A673 (cell line): ENCODE measurements around the gene FTCDNL1. TPM values are rescaled to one million over a fixed set of nuclear protein-coding genes. Genes with fewer than 3 reads are reported as not detected.

Source experiments
- BruUV-seq: library from RNA; stranded (reverse); fragments of 400-500 nt; replicated peaks from 2 replicates; lab custom pipeline; 2021; lab: Mats Ljungman, UMichigan
- CTCF ChIA-PET: fragments of 300-600 bp; sonication (Branson Sonifier 250); formaldehyde crosslinking; loops from one replicate; lab custom pipeline; 2022; ENCODE audit warnings: antibody characterized with exemption; lab: Charles Lee
- POLR2A ChIA-PET: fragments of 300-600 bp; sonication (Branson Sonifier 250); formaldehyde crosslinking; loops from one replicate; lab custom pipeline; 2022; ENCODE audit warnings: antibody characterized with exemption; ENCODE audit not compliant: low non-redundant PET; lab: Charles Lee
- DNase-seq: peaks from one replicate; pipeline ENCODE4 v3.0.0-alpha.2; 2015; ENCODE audit warnings: low spot score
- H3K27ac ChIP-seq: fragments of 200-600 bp; sonication (generic); 2 replicates; pipeline ENCODE4 v1.5.1; 2016; ENCODE audit warnings: mixed run types, low read depth, mild to moderate bottlenecking, mixed read lengths, antibody characterized with exemption, low read length; ENCODE audit not compliant: poor library complexity, severe bottlenecking
- H3K27me3 ChIP-seq: fragments of 200-600 bp; sonication (generic); replicated peaks from 2 replicates; pipeline ENCODE4 v1.6.1; 2017; ENCODE audit warnings: mixed run types, low read depth, mild to moderate bottlenecking, mixed read lengths, antibody characterized with exemption, low read length; ENCODE audit not compliant: insufficient read depth, poor library complexity
- H3K36me3 ChIP-seq: fragments of 200-600 bp; sonication (generic); 2 replicates; pipeline ENCODE4 v1.6.1; 2016; ENCODE audit warnings: mixed run types, mild to moderate bottlenecking, mixed read lengths, antibody characterized with exemption, low read length; ENCODE audit not compliant: insufficient read depth, poor library complexity, severe bottlenecking
- H3K4me1 ChIP-seq: fragments of 200-600 bp; sonication (generic); 2 replicates; pipeline ENCODE4 v1.6.1; 2017; ENCODE audit warnings: mixed run types, mild to moderate bottlenecking, mixed read lengths, antibody characterized with exemption, low read length; ENCODE audit not compliant: insufficient read depth, poor library complexity, severe bottlenecking
- H3K4me3 ChIP-seq: fragments of 200-600 bp; sonication (generic); 2 replicates; pipeline ENCODE4 v1.5.1; 2016; ENCODE audit warnings: low read depth, mixed run types, mild to moderate bottlenecking, mixed read lengths, low read length; ENCODE audit not compliant: poor library complexity, severe bottlenecking
- H3K9me3 ChIP-seq: fragments of 200-600 bp; sonication (generic); 2 replicates; pipeline ENCODE4 v1.6.1; 2016; ENCODE audit warnings: mixed run types, low read depth, mild to moderate bottlenecking, mixed read lengths, antibody characterized with exemption, low read length; ENCODE audit not compliant: poor library complexity, severe bottlenecking
- EZH2 ChIP-seq: fragments of 200-600 bp; sonication (generic); IDR thresholded peaks from 2 replicates; pipeline ENCODE4 v1.6.1; 2017; ENCODE audit warnings: borderline replicate concordance, low read depth, mild to moderate bottlenecking, mixed read lengths, antibody characterized with exemption, low read length; ENCODE audit not compliant: poor library complexity, severe bottlenecking
- intact Hi-C: fragments of 100-400 bp; cut with micrococcal nuclease; formaldehyde crosslinking; loops from one replicate; pipeline ENCODE4 v1.10.0; 2022; ENCODE audit not compliant: unreplicated experiment
- total RNA-seq: library from RNA; stranded (reverse); gene quantifications from 2 replicates; pipeline ENCODE4 v1.2.3, GENCODE V29; 2021
- TF ChIP-seq, protein P1 (sequence below): fragments of 300-800, 200-600 bp; sonication (generic); conservative IDR thresholded peaks from 2 replicates; pipeline ENCODE4 v1.5.1; 2017; ENCODE audit warnings: low read depth, mild to moderate bottlenecking, antibody characterized with exemption, low read length, moderate library complexity, mixed read lengths

The FTCDNL1 gene
- total RNA-seq, 1 experiment from 2014 or later: 0.88 TPM

DNA sequence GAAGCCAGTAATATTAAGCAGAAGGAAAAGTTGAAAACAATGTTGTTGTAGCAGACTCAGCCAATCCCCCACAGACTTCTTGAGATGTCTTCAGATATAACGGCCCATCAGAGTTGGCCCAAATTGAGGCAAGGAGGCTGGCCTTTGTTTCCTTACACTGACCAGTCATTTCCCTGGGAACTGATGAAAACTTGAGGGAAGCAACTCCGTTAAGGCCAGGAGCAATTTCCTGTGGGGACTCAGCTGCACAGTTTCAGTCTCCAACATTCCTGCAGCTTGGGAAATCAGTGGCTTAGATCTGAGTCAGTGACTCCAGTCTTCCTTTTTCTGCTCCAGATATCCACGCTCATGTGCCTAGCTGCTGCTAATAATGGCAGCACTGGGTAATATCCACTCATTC lies 75.7 kb downstream of the FTCDNL1 start:
- CTCF ChIA-PET: no interaction called here
- H3K27ac ChIP-seq: no peak overlapping the region
- no peak for TF ChIP-seq EZH2
- TF ChIP-seq, protein P1, sequence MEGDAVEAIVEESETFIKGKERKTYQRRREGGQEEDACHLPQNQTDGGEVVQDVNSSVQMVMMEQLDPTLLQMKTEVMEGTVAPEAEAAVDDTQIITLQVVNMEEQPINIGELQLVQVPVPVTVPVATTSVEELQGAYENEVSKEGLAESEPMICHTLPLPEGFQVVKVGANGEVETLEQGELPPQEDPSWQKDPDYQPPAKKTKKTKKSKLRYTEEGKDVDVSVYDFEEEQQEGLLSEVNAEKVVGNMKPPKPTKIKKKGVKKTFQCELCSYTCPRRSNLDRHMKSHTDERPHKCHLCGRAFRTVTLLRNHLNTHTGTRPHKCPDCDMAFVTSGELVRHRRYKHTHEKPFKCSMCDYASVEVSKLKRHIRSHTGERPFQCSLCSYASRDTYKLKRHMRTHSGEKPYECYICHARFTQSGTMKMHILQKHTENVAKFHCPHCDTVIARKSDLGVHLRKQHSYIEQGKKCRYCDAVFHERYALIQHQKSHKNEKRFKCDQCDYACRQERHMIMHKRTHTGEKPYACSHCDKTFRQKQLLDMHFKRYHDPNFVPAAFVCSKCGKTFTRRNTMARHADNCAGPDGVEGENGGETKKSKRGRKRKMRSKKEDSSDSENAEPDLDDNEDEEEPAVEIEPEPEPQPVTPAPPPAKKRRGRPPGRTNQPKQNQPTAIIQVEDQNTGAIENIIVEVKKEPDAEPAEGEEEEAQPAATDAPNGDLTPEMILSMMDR: no peak
- DNase-seq: no peak
- no peaks in the 10 kb centered on the region for H3K4me1 ChIP-seq
- H3K36me3 ChIP-seq: no peaks in the 10 kb centered on the region
- no TSS peak for BruUV-seq
- no peaks in the 10 kb centered on the region for H3K9me3 ChIP-seq
- POLR2A ChIA-PET: no interaction called here
- intact Hi-C loops: no loop called here
- H3K4me3 ChIP-seq: no peak overlapping the region
- no peaks in the 10 kb centered on the region for H3K27me3 ChIP-seq

DNA sequence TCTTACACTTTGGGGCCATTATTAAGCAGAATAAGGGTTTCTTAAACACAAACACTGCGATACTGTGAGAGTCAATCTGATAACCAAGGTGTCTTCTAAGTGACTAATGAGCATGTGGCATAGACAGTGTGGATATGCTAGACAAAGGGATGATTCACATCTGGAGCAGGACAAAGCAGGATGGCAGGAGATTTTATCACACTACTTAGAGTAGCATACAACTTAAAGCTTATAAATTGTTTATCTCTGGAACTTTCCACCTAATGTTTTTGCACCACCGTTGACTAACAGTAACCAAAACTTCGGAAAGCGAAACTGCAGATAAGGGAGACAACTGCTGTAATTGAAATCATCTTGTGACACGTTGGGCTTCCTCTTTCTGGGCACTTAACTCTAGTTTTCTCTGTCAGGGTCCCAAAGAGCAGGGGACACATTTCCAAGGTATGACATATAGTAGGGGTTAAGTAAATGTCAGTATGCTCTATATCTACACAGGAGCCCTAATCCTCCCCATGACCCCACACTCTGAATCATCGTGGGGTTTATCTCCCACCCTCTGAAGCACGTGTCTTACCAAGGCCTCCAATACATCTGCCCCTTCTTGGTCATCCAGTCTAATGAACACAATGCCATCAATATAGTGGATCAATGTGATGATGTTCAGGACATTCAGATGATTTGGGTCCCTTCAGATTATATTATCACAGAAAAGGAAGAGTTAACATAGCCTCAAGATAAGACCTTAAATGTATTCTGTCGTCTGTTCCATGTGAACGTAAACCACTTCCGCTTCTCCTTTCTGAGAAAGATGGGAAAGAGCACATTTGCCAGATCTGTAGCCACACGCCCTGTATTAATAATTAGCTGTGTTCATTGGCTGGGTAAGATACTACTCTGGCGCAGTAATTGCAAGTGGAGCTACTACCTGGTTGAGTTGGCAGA lies 78.7 kb downstream of the FTCDNL1 start:
- POLR2A ChIA-PET: no interaction called here

DNA sequence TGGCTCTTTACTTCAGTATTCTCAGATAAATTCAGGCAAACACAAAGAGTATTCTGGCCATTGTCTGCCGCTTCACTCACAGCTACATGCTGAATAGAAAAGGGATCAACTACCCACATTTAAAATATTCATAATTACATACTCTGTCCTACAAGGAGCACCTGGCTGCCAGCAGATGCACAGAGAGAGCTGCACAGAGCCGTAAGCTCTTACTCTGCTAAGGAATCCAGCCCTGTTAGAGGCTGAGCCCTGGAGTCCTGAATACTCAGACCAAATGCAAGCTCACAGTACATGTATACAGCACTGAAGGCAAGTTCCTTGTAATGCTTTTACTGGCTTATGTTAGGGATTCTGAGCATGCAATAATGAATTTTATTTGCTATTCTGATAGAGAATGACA lies 80.3 kb downstream of the FTCDNL1 start:
- CTCF ChIA-PET: no interaction called here
- no TSS peak for BruUV-seq
- Histone ChIP-seq H3K27me3 (no peaks in the 10 kb centered on the region), H3K4me1 (no peaks in the 10 kb centered on the region), H3K27ac (no peak overlapping the region), H3K4me3 (no peak overlapping the region), H3K36me3 (no peaks in the 10 kb centered on the region), H3K9me3 (no peaks in the 10 kb centered on the region)
- POLR2A ChIA-PET: no interaction called here
- no peak for DNase-seq
- TF ChIP-seq, protein P1: no peak
- no peak for TF ChIP-seq EZH2
- intact Hi-C loops: no loop called here

More for the DNA sequence above, 78.7 kb downstream of the FTCDNL1 start:
- Histone ChIP-seq H3K9me3 (no peaks in the 10 kb centered on the region), H3K27ac (no peak overlapping the region), H3K4me1 (no peaks in the 10 kb centered on the region), H3K36me3 (no peaks in the 10 kb centered on the region), H3K27me3 (no peaks in the 10 kb centered on the region), H3K4me3 (no peak overlapping the region)
- DNase-seq: no peak
- CTCF ChIA-PET: no interaction called here
- no peak for TF ChIP-seq EZH2
- TF ChIP-seq, protein P1: no peak
- BruUV-seq: no TSS peak
- intact Hi-C loops: no loop called here
